Measurements from ENCODE around the gene POC1A. TPM values are rescaled to one million over a fixed set of nuclear protein-coding genes. Genes with fewer than 3 reads are reported as not detected.

Gene POC1A
- polyA plus RNA-seq, 1 donor from 2014 or later, result 1.3 TPM

- Histone ChIP-seq H3K27ac (ENCODE audit: low read length) (no peak overlapping the region), H4K20me1 (ENCODE audit: insufficient read depth) (no peaks in the 10 kb centered on the region), H3K27me3 (ENCODE audit: insufficient read depth, low read depth, low read length) (no peaks in the 10 kb centered on the region), H3F3A (ENCODE audit: insufficient read depth, low read length, poor library complexity, severe bottlenecking) (no peaks in the 10 kb centered on the region), H3K4me2 (ENCODE audit: low read length) (no peak overlapping the region), H2AFZ (ENCODE audit: low read depth, low read length) (no peak overlapping the region), H3K9me2 (ENCODE audit: insufficient read depth, low read length) (no peaks in the 10 kb centered on the region), H3K36me3 (ENCODE audit: insufficient read depth, low read length) (no peaks in the 10 kb centered on the region), H3K9ac (ENCODE audit: low read length) (no peak overlapping the region), H3K79me2 (replicated peaks; ENCODE audit: insufficient read depth, low read length) (no peaks in the 10 kb centered on the region), H3K4me3 (ENCODE audit: low read length) (no peak overlapping the region), H3K9me3 (ENCODE audit: low read length) (no peaks in the 10 kb centered on the region)
- TF ChIP-seq POLR2AphosphoS5 (IDR thresholded peaks at IDR 0.05), result no peak
- TF ChIP-seq REST (IDR thresholded peaks at IDR 0.05; ENCODE audit: borderline replicate concordance), result no peak
- no peak for TF ChIP-seq CTCF (IDR thresholded peaks at IDR 0.05; ENCODE audit: poor library complexity, severe bottlenecking)
- TF ChIP-seq MXI1 (conservative IDR thresholded peaks at IDR 0.05; ENCODE audit: poor library complexity, severe bottlenecking), result no peak
- TF ChIP-seq EP300 (conservative IDR thresholded peaks at IDR 0.05; ENCODE audit: poor library complexity, severe bottlenecking), result no peak
- TF ChIP-seq RAD21 (conservative IDR thresholded peaks at IDR 0.05), result no peak
- no peak for TF ChIP-seq EZH2 (IDR thresholded peaks at IDR 0.05; ENCODE audit: borderline replicate concordance, insufficient read depth, low read length, poor library complexity, severe bottlenecking)
- no peak for TF ChIP-seq SMC3 (conservative IDR thresholded peaks at IDR 0.05; ENCODE audit: poor library complexity)
- no peak for TF ChIP-seq TAF1 (IDR thresholded peaks at IDR 0.05; ENCODE audit: low read depth)
Observed at GRCh38 chr3:52141751-52142150, 12.5 kb downstream of the POC1A start.

- no peaks in the 10 kb centered on the region for H3K27me3 ChIP-seq (ENCODE audit: insufficient read depth, low read depth, low read length)
- H4K20me1 ChIP-seq (ENCODE audit: insufficient read depth), result no peaks in the 10 kb centered on the region
- no peak overlapping the region for H2AFZ ChIP-seq (ENCODE audit: low read depth, low read length)
- no peak overlapping the region for H3K27ac ChIP-seq (ENCODE audit: low read length)
- H3K4me3 ChIP-seq (ENCODE audit: low read length), result no peak overlapping the region
- no peaks in the 10 kb centered on the region for H3F3A ChIP-seq (ENCODE audit: insufficient read depth, low read length, poor library complexity, severe bottlenecking)
- H3K79me2 ChIP-seq (replicated peaks; ENCODE audit: insufficient read depth, low read length), result no peaks in the 10 kb centered on the region
- no peaks in the 10 kb centered on the region for H3K9me2 ChIP-seq (ENCODE audit: insufficient read depth, low read length)
- H3K36me3 ChIP-seq (ENCODE audit: insufficient read depth, low read length), result no peaks in the 10 kb centered on the region
- no peak overlapping the region for H3K9ac ChIP-seq (ENCODE audit: low read length)
- H3K9me3 ChIP-seq (ENCODE audit: low read length), result no peaks in the 10 kb centered on the region
- TF ChIP-seq TAF1 (IDR thresholded peaks at IDR 0.05; ENCODE audit: low read depth) (no peak), SMC3 (conservative IDR thresholded peaks at IDR 0.05; ENCODE audit: poor library complexity) (no peak), POLR2AphosphoS5 (IDR thresholded peaks at IDR 0.05) (no peak), EP300 (conservative IDR thresholded peaks at IDR 0.05; ENCODE audit: poor library complexity, severe bottlenecking) (no peak), EZH2 (IDR thresholded peaks at IDR 0.05; ENCODE audit: borderline replicate concordance, insufficient read depth, low read length, poor library complexity, severe bottlenecking) (no peak), REST (IDR thresholded peaks at IDR 0.05; ENCODE audit: borderline replicate concordance) (no peak), CTCF (IDR thresholded peaks at IDR 0.05; ENCODE audit: poor library complexity, severe bottlenecking) (no peak), MXI1 (conservative IDR thresholded peaks at IDR 0.05; ENCODE audit: poor library complexity, severe bottlenecking) (no peak), RAD21 (conservative IDR thresholded peaks at IDR 0.05) (no peak)
- no peak overlapping the region for H3K4me2 ChIP-seq (ENCODE audit: low read length)
Observed at GRCh38 chr3:52140769-52141168, 13.5 kb downstream of the POC1A start.

Measured in neural cell (in vitro differentiated cells).